ENCODE results near the gene OLA1.

DNA sequence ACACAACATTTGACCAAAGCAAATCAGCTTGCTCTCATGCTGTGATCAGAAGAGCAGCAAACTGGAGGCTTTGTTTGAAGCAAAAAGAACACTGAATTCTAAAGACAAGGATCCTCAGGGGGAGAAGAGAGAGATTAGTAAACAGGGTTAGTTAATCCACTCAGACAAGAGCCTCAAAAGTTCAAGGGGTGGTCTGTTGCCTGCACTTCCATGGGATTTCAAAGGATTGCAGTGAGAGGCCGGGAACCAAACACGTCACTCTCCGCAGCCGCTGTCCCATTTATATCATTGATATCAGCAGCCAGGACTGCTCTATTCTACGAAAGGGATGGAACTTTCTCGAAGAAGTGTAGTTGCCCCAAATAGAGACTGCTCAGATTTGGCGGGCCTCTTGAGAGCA is 185.4 kb downstream of the OLA1 start:
- no peak for TF ChIP-seq CTCF (IDR thresholded peaks at IDR 0.05)
- no peak for TF ChIP-seq EZH2 (IDR thresholded peaks at IDR 0.05; ENCODE audit: borderline replicate concordance, insufficient read depth, low read depth, low read length, poor library complexity, severe bottlenecking)

Measured in B cell (primary cell).